HepG2 (cell line): Measurements from ENCODE around the gene FGFBP1.

Source experiments
- CTCF ChIP-seq: sonication (generic); formaldehyde crosslinking; IDR thresholded peaks from 2 replicates; pipeline ENCODE4 v1.5.0; 2020; ENCODE audit warnings: mild to moderate bottlenecking, missing genetic modification reagents, moderate library complexity
- EHMT2 ChIP-seq: fragments of 200-600 bp; sonication (generic); IDR thresholded peaks from 2 replicates; pipeline ENCODE4 v1.7.0; 2017; ENCODE audit warnings: antibody characterized with exemption, low read depth, low read length, borderline replicate concordance
- EZH2 ChIP-seq: conservative IDR thresholded peaks from 2 replicates; pipeline ENCODE4 v1.6.1; 2012; ENCODE audit warnings: mild to moderate bottlenecking, low read depth, low read length, moderate library complexity
- HDAC2 ChIP-seq: sonication (generic); formaldehyde crosslinking; IDR thresholded peaks from 2 replicates; pipeline ENCODE4 v1.4.0; 2020; ENCODE audit warnings: missing genetic modification reagents
- HNRNPLL ChIP-seq: fragments of 200-400 bp; formaldehyde crosslinking; IDR thresholded peaks from 2 replicates; pipeline ENCODE4 v1.6.1; 2017; ENCODE audit warnings: mild to moderate bottlenecking, low read depth, low read length; ENCODE audit not compliant: poor library complexity, severe bottlenecking
- KLF16 ChIP-seq, 2 experiments: sonication (generic) in 1 of 2; formaldehyde crosslinking in 1 of 2; IDR thresholded peaks; 2 replicates each; pipeline versions ENCODE4 v1.6.1 to v1.8.0; 2016 to 2023; ENCODE audit warnings: missing genetic modification reagents in 2 of 2, missing compliant biosample characterization in 1 of 2
- ZBTB10 ChIP-seq: sonication (generic); formaldehyde crosslinking; IDR thresholded peaks from 2 replicates; pipeline ENCODE4 v1.4.0; 2020; ENCODE audit warnings: missing genetic modification reagents, borderline replicate concordance

- TF ChIP-seq ZBTB10 (CRISPR knock-in tag) (no peak), HNRNPLL (no peak), EZH2 (no peak), KLF16 (CRISPR knock-in tag; IDR thresholded peaks at IDR 0.05) (no peak), EHMT2 (no peak), HDAC2 (CRISPR knock-in tag) (no peak), CTCF (CRISPR knock-in tag) (no peak)
Observed at GRCh38 chr4:15914736-15915135, 23.8 kb downstream of the FGFBP1 start.
